SK-N-SH treated with all-trans-retinoic acid at 6 μM for 48 hours (cell line): ENCODE data around the gene ARSJ.

Experiments
- ATAC-seq: fragments of 200-7000 bp; cut with Tn5 transposase; 3 replicates; pipeline ENCODE4 v1.9.1; 2020; ENCODE audit warnings: mild to moderate bottlenecking, moderate library complexity
- ARNTL ChIP-seq: fragments of 450-650 bp; formaldehyde crosslinking; IDR thresholded peaks from 2 replicates; pipeline ENCODE4 v1.5.0; 2020; ENCODE audit warnings: low read depth, mild to moderate bottlenecking, moderate library complexity, borderline replicate concordance
- BACH2 ChIP-seq: fragments of 250-450 bp; sonication (Bioruptor Pico); IDR thresholded peaks from 2 replicates; pipeline ENCODE4 v1.9.0; 2021; ENCODE audit warnings: mild to moderate bottlenecking, borderline replicate concordance
- CSDC2 ChIP-seq: fragments of 250-450 bp; sonication (Bioruptor Pico); IDR thresholded peaks from 2 replicates; pipeline ENCODE4 v1.5.0; 2020; ENCODE audit warnings: mild to moderate bottlenecking, moderate library complexity
- CSRNP3 ChIP-seq: fragments of 250-450 bp; sonication (Bioruptor Pico); IDR thresholded peaks from 2 replicates; pipeline ENCODE4 v1.5.1; 2021; ENCODE audit warnings: mild to moderate bottlenecking, moderate library complexity
- ESRRG ChIP-seq: fragments of 250-450 bp; sonication (Bioruptor Pico); IDR thresholded peaks from 2 replicates; pipeline ENCODE4 v1.6.1; 2021; ENCODE audit warnings: mild to moderate bottlenecking
- GLIS3 ChIP-seq: fragments of 250-450 bp; sonication (Bioruptor Pico); IDR thresholded peaks from 2 replicates; pipeline ENCODE4 v1.5.0; 2020; ENCODE audit warnings: mild to moderate bottlenecking, moderate library complexity
- ISL1 ChIP-seq: fragments of 250-450 bp; sonication (Bioruptor Pico); IDR thresholded peaks from 2 replicates; pipeline ENCODE4 v2.1.2; 2022; ENCODE audit warnings: mild to moderate bottlenecking, moderate library complexity
- PPARA ChIP-seq: fragments of 250-450 bp; sonication (Bioruptor Pico); IDR thresholded peaks from 2 replicates; pipeline ENCODE4 v1.5.0; 2020; ENCODE audit warnings: mild to moderate bottlenecking, borderline replicate concordance
- RARB ChIP-seq: fragments of 250-450 bp; sonication (Bioruptor Pico); IDR thresholded peaks from 2 replicates; pipeline ENCODE4 v1.8.0; 2021; ENCODE audit warnings: mild to moderate bottlenecking, moderate library complexity
- SNAI2 ChIP-seq: fragments of 250-450 bp; sonication (Bioruptor Pico); IDR thresholded peaks from 2 replicates; pipeline ENCODE4 v1.5.0; 2020; ENCODE audit warnings: mild to moderate bottlenecking, moderate library complexity
- TCF4 ChIP-seq: fragments of 250-450 bp; sonication (Bioruptor Pico); IDR thresholded peaks from 2 replicates; pipeline ENCODE4 v1.8.0; 2021; ENCODE audit warnings: mild to moderate bottlenecking, moderate library complexity, borderline replicate concordance
- TOX ChIP-seq: fragments of 250-450 bp; sonication (Bioruptor Pico); IDR thresholded peaks from 2 replicates; pipeline ENCODE4 v1.8.0; 2021; ENCODE audit warnings: mild to moderate bottlenecking, moderate library complexity, borderline replicate concordance
- ZC3H10 ChIP-seq: fragments of 250-450 bp; sonication (Bioruptor Pico); IDR thresholded peaks from 2 replicates; pipeline ENCODE4 v1.5.1; 2021; ENCODE audit warnings: mild to moderate bottlenecking, moderate library complexity
- ZFP3 ChIP-seq: fragments of 250-450 bp; sonication (Bioruptor Pico); IDR thresholded peaks from 2 replicates; pipeline ENCODE4 v1.5.0; 2020; ENCODE audit warnings: mild to moderate bottlenecking, moderate library complexity
- ZNF70 ChIP-seq: fragments of 450-650 bp; formaldehyde crosslinking; IDR thresholded peaks from 2 replicates; pipeline ENCODE4 v1.5.0; 2020; ENCODE audit warnings: mild to moderate bottlenecking, moderate library complexity
- TF ChIP-seq, protein P1 (sequence below): fragments of 250-450 bp; sonication (Bioruptor Pico); IDR thresholded peaks from 2 replicates; pipeline ENCODE4 v1.5.1; 2020; ENCODE audit warnings: low read depth, mild to moderate bottlenecking, moderate library complexity
- TF ChIP-seq, protein P2 (sequence below): fragments of 250-450 bp; sonication (Bioruptor Pico); IDR thresholded peaks from 2 replicates; pipeline ENCODE4 v1.5.0; 2020; ENCODE audit warnings: mild to moderate bottlenecking, moderate library complexity

ARSJ gene

DNA sequence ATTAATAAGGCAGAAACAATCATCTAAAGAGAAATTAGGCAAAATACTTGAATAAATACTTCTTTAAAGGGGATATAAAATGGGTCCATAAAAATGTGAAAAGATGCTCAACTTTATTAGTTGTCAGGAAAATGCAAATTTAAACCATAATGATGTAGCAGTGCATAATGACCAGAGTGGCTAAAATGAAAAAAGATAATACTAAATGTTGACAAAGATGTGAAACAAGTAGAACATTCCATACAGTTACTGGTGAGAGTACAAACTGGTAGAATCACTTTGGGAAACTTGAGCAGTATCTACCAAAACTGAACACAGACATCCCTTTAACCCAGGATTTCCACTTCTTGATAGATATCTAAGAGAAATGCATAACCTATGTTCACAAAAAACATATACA lies 5.0 kb downstream of the ARSJ start (continued):
- TF ChIP-seq ZC3H10 = no peak
- no peak for TF ChIP-seq ZNF70 (CRISPR knock-in tag)
- TF ChIP-seq ISL1 (CRISPR knock-in tag) = no peak
- TF ChIP-seq ARNTL (CRISPR knock-in tag) = no peak
- no peak for TF ChIP-seq TOX (CRISPR knock-in tag)
- TF ChIP-seq GLIS3 (CRISPR knock-in tag) = no peak
- TF ChIP-seq, protein P1, sequence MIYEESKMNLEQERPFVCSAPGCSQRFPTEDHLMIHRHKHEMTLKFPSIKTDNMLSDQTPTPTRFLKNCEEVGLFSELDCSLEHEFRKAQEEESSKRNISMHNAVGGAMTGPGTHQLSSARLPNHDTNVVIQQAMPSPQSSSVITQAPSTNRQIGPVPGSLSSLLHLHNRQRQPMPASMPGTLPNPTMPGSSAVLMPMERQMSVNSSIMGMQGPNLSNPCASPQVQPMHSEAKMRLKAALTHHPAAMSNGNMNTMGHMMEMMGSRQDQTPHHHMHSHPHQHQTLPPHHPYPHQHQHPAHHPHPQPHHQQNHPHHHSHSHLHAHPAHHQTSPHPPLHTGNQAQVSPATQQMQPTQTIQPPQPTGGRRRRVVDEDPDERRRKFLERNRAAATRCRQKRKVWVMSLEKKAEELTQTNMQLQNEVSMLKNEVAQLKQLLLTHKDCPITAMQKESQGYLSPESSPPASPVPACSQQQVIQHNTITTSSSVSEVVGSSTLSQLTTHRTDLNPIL (CRISPR knock-in tag) = no peak
- no peak for TF ChIP-seq ESRRG

DNA sequence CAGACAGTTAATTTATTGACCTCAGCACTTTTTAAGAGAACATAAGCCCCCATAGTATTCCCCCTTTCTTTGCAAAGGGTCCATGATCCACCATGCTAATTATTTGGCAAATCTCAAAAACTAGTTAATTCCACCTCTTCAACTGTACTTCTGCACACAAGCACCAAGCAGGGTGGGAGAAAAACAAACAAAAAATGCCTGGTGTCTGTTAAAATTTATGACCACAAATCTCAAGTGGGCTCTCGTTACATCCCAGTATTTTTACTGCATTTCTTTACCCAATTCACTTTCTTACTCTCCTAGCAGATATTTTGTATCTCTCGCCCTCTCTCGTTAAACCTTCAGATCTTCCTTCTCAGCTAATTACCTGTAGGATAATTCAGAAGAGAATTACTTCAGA lies 6.1 kb downstream of the ARSJ start:
- ATAC-seq = no peak
- TF ChIP-seq ESRRG (no peak), TCF4 (CRISPR knock-in tag) (no peak), CSRNP3 (no peak), ISL1 (CRISPR knock-in tag) (no peak), SNAI2 (CRISPR knock-in tag) (no peak), ARNTL (CRISPR knock-in tag) (no peak), GLIS3 (CRISPR knock-in tag) (no peak)
- TF ChIP-seq, protein P1 (CRISPR knock-in tag) = no peak

- TF ChIP-seq PPARA (CRISPR knock-in tag) (no peak), BACH2 (CRISPR knock-in tag) (no peak), ZFP3 (no peak), TOX (CRISPR knock-in tag) (no peak), RARB (CRISPR knock-in tag) (no peak), CSRNP3 (no peak)
- ATAC-seq = no peak
Measured at GRCh38 chr4:113972781-113973180, 6.7 kb downstream of the ARSJ start.

DNA sequence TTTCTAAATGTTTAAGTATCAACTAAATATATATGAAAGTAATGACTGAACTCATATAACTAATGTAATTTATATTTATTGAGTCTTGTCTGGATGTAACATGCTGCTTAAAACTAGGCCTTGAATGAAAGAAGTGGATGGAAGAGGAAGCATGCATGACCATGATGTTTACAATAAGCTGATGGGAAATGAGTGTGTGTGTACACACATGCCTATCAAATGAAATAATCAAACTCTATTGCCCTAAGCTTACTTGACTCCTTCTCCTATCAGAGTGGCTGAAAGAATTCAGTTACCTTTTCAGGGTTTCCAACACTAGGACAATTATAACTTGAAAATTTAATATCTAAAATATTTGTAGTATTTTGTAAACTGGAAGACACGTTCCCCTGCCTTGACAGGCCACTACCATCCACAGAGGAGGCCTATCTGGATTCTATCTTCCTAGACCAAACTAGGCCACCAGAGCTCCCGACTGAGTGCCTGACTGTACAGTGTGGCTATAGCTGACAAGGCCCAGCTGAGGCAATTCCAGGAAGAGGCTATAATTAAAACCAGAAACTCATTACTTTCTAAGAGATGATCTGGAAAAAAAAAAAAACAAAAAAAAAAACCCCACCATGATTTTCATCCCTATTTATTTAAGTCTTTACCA lies 7.6 kb downstream of the ARSJ start:
- TF ChIP-seq, protein P2, sequence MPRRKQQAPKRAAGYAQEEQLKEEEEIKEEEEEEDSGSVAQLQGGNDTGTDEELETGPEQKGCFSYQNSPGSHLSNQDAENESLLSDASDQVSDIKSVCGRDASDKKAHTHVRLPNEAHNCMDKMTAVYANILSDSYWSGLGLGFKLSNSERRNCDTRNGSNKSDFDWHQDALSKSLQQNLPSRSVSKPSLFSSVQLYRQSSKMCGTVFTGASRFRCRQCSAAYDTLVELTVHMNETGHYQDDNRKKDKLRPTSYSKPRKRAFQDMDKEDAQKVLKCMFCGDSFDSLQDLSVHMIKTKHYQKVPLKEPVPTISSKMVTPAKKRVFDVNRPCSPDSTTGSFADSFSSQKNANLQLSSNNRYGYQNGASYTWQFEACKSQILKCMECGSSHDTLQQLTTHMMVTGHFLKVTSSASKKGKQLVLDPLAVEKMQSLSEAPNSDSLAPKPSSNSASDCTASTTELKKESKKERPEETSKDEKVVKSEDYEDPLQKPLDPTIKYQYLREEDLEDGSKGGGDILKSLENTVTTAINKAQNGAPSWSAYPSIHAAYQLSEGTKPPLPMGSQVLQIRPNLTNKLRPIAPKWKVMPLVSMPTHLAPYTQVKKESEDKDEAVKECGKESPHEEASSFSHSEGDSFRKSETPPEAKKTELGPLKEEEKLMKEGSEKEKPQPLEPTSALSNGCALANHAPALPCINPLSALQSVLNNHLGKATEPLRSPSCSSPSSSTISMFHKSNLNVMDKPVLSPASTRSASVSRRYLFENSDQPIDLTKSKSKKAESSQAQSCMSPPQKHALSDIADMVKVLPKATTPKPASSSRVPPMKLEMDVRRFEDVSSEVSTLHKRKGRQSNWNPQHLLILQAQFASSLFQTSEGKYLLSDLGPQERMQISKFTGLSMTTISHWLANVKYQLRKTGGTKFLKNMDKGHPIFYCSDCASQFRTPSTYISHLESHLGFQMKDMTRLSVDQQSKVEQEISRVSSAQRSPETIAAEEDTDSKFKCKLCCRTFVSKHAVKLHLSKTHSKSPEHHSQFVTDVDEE (CRISPR knock-in tag) = 0 out of 2 replicates have a peak, but pooled peaks have one; percentile 21
- TF ChIP-seq TOX (CRISPR knock-in tag) (no peak), ZC3H10 (no peak), TCF4 (CRISPR knock-in tag) (peak; percentile 76), CSDC2 (no peak)
- peak; percentile 94 for ATAC-seq
